ENCODE data around the gene FAM184A. TPM values are rescaled to one million over a fixed set of nuclear protein-coding genes. Genes with fewer than 3 reads are reported as not detected.

The FAM184A gene, protein sequence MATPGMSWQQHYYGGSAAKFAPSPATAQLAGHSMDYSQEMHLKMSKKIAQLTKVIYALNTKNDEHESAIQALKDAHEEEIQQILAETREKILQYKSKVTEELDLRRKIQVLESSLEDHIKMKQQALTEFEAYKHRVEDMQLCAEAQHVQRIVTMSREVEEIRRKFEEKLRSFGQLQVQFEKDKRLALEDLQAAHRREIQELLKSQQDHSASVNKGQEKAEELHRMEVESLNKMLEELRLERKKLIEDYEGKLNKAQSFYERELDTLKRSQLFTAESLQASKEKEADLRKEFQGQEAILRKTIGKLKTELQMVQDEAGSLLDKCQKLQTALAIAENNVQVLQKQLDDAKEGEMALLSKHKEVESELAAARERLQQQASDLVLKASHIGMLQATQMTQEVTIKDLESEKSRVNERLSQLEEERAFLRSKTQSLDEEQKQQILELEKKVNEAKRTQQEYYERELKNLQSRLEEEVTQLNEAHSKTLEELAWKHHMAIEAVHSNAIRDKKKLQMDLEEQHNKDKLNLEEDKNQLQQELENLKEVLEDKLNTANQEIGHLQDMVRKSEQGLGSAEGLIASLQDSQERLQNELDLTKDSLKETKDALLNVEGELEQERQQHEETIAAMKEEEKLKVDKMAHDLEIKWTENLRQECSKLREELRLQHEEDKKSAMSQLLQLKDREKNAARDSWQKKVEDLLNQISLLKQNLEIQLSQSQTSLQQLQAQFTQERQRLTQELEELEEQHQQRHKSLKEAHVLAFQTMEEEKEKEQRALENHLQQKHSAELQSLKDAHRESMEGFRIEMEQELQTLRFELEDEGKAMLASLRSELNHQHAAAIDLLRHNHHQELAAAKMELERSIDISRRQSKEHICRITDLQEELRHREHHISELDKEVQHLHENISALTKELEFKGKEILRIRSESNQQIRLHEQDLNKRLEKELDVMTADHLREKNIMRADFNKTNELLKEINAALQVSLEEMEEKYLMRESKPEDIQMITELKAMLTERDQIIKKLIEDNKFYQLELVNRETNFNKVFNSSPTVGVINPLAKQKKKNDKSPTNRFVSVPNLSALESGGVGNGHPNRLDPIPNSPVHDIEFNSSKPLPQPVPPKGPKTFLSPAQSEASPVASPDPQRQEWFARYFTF
- total RNA-seq (2022; extraction: Qiagen RNA extraction): 0.10 TPM in 1 of 5 replicates, not detected in the others

DNA sequence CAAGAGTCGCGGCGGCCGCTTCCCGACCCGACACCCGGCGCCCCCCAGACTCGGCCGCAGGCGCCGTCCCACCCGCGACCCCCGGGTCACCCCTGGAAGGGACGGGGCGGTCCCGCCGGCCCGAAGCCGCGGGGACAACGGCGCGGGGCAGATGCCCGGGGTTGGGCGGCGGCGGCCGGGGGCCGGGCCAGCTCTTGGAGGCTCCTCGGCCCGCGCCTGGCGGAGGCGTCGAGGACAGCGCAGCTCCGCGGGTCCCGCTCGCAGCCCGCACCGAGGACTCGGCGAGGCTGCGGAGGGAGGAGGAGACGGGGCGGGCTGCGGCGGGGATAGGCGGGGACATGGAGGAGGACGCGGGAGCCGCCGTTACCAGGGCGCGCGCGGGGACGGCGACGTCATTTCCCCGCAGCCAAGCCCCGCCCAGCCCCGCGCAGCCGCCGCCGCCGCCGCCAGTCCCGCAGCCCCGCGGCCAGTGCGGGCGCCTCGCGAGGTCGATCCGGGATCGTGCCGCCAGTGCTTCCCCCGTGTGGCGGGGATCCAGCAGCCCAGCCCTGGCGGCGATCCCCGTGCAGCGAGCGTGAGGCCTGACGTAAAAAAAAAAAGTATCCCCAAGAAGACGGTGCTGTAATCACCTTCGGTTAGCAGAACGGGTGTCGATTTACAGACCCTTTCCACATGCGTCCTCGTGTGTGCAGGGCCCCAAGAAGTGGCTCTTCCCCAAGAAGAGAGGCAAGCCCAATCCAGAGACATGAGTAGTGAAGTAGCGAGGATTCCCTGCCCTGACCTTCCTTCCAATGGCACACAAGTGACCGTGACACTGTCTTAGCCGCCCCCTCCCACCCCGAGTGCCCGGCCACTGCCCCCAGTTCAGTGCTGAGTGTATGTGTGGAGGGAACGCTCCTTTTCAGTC is at the start of gene FAM184A:
FAM184A (minus strand) TSS at position 289 of the 907 bp plus-strand sequence. CDS start 365 bp downstream, outside the sequence.

GRCh38 chr6:118934461-118935330 is 143.8 kb downstream of the FAM184A start, which contains the start of gene MCM9:
Gene MCM9 (minus strand): TSS chr6:118935159. CDS start chr6:118931723, 3,436 bp downstream.

Other genes with a start within 250 kb of the FAM184A start
- 8.0 to 10.2 TPM (median 9.0 TPM) in 5 replicates for gene ASF1A, start 184.5 kb downstream of the FAM184A start, total RNA-seq (2022; extraction: Qiagen RNA extraction)
- 3.9 to 5.1 TPM (median 4.6 TPM) in 5 replicates for gene MCM9, start 143.5 kb downstream of the FAM184A start, total RNA-seq (2022; extraction: Qiagen RNA extraction)

Data from A549 treated with Mapracorat at 1 μM for 4 hours (cell line).